HEK293 (cell line): Measurements from ENCODE around the gene LARGE1.

ENCODE experiments used
- CTCF ChIA-PET: fragments of 350-600 bp; formaldehyde crosslinking; extraction: SDS; loops from one replicate; lab custom pipeline; 2021; ENCODE audit warnings: antibody characterized with exemption; lab: Yijun Ruan, JAX
- POLR2A ChIA-PET: fragments of 300-600 bp; formaldehyde crosslinking; extraction: SDS; loops from one replicate; lab custom pipeline; 2020; ENCODE audit warnings: antibody characterized with exemption, inconsistent platforms; lab: Yijun Ruan, JAX
- H3K27ac ChIP-seq: fragments of 200-500 bp; sonication (Bioruptor generic); 2 replicates; pipeline ENCODE4 v1.5.1; 2014; ENCODE audit warnings: low read depth, low read length, control low read depth, inconsistent platforms; ENCODE audit errors: extremely low read depth
- H3K36me3 ChIP-seq, 2 experiments: fragments of 200-500 bp in 1 of 2; sonication (Bioruptor generic) in 1 of 2; 1 replicate in 1 of 2; 2 replicates in 1 of 2; pipeline ENCODE4 v1.5.1; 2014 to 2017; ENCODE audit warnings: inconsistent platforms in 2 of 2, low read length in 2 of 2; ENCODE audit not compliant: control insufficient read depth in 2 of 2, insufficient read depth in 1 of 2
- H3K4me1 ChIP-seq: fragments of 200-500 bp; sonication (Bioruptor generic); 2 replicates; pipeline ENCODE4 v1.5.1; 2014; ENCODE audit warnings: mild to moderate bottlenecking, low read length, inconsistent platforms; ENCODE audit not compliant: control insufficient read depth, insufficient read depth
- H3K4me3 ChIP-seq: 2 replicates; pipeline ENCODE4 v1.5.1; 2011; ENCODE audit warnings: low read depth, mild to moderate bottlenecking, control low read depth, low read length, moderate library complexity
- H3K9me3 ChIP-seq: fragments of 200-500 bp; sonication (Bioruptor generic); 2 replicates; pipeline ENCODE4 v1.5.1; 2014; ENCODE audit warnings: low read depth, low read length, inconsistent platforms; ENCODE audit not compliant: control insufficient read depth, insufficient read depth
- EGR2 ChIP-seq: fragments of 450-650 bp; formaldehyde crosslinking; IDR thresholded peaks from 2 replicates; pipeline ENCODE4 v1.5.1; 2016; ENCODE audit warnings: low read depth, missing biosample characterization, missing genetic modification characterization
- GLI2 ChIP-seq: fragments of 450-650 bp; formaldehyde crosslinking; IDR thresholded peaks from 2 replicates; pipeline ENCODE4; 2017; ENCODE audit warnings: missing biosample characterization, missing genetic modification characterization, low read depth, borderline replicate concordance
- HOXA7 ChIP-seq: sonication (generic); formaldehyde crosslinking; IDR thresholded peaks from 2 replicates; pipeline ENCODE4 v1.8.1; 2022; ENCODE audit warnings: missing genetic modification reagents, borderline replicate concordance
- KLF1 ChIP-seq: fragments of 450-650 bp; formaldehyde crosslinking; IDR thresholded peaks from 2 replicates; pipeline ENCODE4 v1.5.1; 2016; ENCODE audit warnings: missing biosample characterization, missing genetic modification characterization
- ZNF157 ChIP-seq: fragments of 450-650 bp; formaldehyde crosslinking; IDR thresholded peaks from 2 replicates; pipeline ENCODE4 v1.5.1; 2016; ENCODE audit warnings: missing biosample characterization, missing genetic modification characterization
- ZNF16 ChIP-seq: fragments of 450-650 bp; formaldehyde crosslinking; IDR thresholded peaks from 2 replicates; pipeline ENCODE4 v1.5.1; 2016; ENCODE audit warnings: low read depth, missing biosample characterization, missing genetic modification characterization
- ZNF174 ChIP-seq: fragments of 450-650 bp; formaldehyde crosslinking; IDR thresholded peaks from 2 replicates; pipeline ENCODE4 v1.5.0; 2017; ENCODE audit warnings: missing biosample characterization, mild to moderate bottlenecking, missing genetic modification characterization
- ZNF211 ChIP-seq: fragments of 450-650 bp; formaldehyde crosslinking; IDR thresholded peaks from 2 replicates; pipeline ENCODE4 v1.5.1; 2016; ENCODE audit warnings: low read depth, missing biosample characterization, missing genetic modification characterization
- ZNF274 ChIP-seq, 2 experiments: fragments of 200-500 bp in 1 of 2; fragments of 450-650 bp in 1 of 2; sonication (Bioruptor generic) in 1 of 2; formaldehyde crosslinking in 1 of 2; IDR thresholded peaks; 2 replicates each; pipeline versions ENCODE4 v1.5.1 to v1.6.1; 2014 to 2016; ENCODE audit warnings: borderline replicate concordance in 1 of 2, inconsistent platforms in 1 of 2, low read length in 1 of 2, missing biosample characterization in 1 of 2, missing genetic modification characterization in 1 of 2
- ZNF677 ChIP-seq: fragments of 450-650 bp; IDR thresholded peaks from 2 replicates; pipeline ENCODE4 v1.5.0; 2018; ENCODE audit warnings: missing biosample characterization, mild to moderate bottlenecking, missing genetic modification characterization, moderate library complexity
- ZNF76 ChIP-seq: fragments of 450-650 bp; formaldehyde crosslinking; IDR thresholded peaks from 2 replicates; pipeline ENCODE4; 2016; ENCODE audit warnings: low read depth, missing biosample characterization, missing genetic modification characterization, borderline replicate concordance
- ZNF777 ChIP-seq: fragments of 450-650 bp; formaldehyde crosslinking; IDR thresholded peaks from 2 replicates; pipeline ENCODE4 v1.5.1; 2017; ENCODE audit warnings: missing biosample characterization, missing genetic modification characterization, borderline replicate concordance
- ZNF791 ChIP-seq: fragments of 450-650 bp; formaldehyde crosslinking; IDR thresholded peaks from 2 replicates; pipeline ENCODE4 v1.5.1; 2016; ENCODE audit warnings: missing biosample characterization, missing genetic modification characterization
- ZNF830 ChIP-seq: fragments of 450-650 bp; IDR thresholded peaks from 2 replicates; pipeline ENCODE4 v1.5.0; 2018; ENCODE audit warnings: missing biosample characterization, missing genetic modification characterization, low read depth, mild to moderate bottlenecking, moderate library complexity
- TF ChIP-seq, protein P1 (sequence below): fragments of 450-650 bp; formaldehyde crosslinking; IDR thresholded peaks from 2 replicates; pipeline ENCODE4 v1.5.1; 2016; ENCODE audit warnings: missing biosample characterization, missing genetic modification characterization, borderline replicate concordance
- TF ChIP-seq, protein P2 (sequence below): fragments of 450-650 bp; formaldehyde crosslinking; IDR thresholded peaks from 2 replicates; pipeline ENCODE4 v1.5.1; 2017; ENCODE audit warnings: missing biosample characterization, missing genetic modification characterization
- TF ChIP-seq, protein P3 (sequence below): fragments of 450-650 bp; formaldehyde crosslinking; IDR thresholded peaks from 2 replicates; pipeline ENCODE4 v1.5.1; 2016; ENCODE audit warnings: missing biosample characterization, missing genetic modification characterization, low read depth
- TF ChIP-seq, protein P4 (sequence below): fragments of 450-650 bp; formaldehyde crosslinking; IDR thresholded peaks from 2 replicates; pipeline ENCODE4 v1.5.1; 2016; ENCODE audit warnings: missing biosample characterization, missing genetic modification characterization, borderline replicate concordance

Gene LARGE1

DNA sequence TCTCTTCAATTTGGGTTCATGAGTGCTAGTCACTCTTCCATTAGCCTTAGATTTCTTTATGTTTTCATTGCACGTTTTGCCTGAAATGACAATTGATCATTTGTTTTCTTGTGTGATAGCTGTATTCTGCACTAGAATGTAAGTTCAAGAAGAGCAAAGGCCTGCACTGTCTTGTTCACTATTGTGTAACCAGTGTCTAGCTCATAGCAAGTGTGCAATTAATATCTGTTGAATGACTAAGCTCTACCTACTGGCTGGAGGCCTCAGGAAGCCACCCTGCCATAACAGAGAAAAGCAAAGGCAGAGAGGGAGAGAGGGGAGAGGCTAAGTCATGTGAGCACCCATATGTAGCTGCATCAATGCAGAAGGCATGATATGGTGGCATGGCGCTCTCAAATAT lies 569.3 kb downstream of the LARGE1 start:
- TF ChIP-seq, protein P1, sequence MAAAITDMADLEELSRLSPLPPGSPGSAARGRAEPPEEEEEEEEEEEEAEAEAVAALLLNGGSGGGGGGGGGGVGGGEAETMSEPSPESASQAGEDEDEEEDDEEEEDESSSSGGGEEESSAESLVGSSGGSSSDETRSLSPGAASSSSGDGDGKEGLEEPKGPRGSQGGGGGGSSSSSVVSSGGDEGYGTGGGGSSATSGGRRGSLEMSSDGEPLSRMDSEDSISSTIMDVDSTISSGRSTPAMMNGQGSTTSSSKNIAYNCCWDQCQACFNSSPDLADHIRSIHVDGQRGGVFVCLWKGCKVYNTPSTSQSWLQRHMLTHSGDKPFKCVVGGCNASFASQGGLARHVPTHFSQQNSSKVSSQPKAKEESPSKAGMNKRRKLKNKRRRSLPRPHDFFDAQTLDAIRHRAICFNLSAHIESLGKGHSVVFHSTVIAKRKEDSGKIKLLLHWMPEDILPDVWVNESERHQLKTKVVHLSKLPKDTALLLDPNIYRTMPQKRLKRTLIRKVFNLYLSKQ (tag by site-specific recombination) = no peak
- no peak for TF ChIP-seq ZNF157 (tag by site-specific recombination)
- no peak for TF ChIP-seq ZNF791 (tag by site-specific recombination)
- no peak for TF ChIP-seq ZNF211 (tag by site-specific recombination)
- TF ChIP-seq, protein P2, sequence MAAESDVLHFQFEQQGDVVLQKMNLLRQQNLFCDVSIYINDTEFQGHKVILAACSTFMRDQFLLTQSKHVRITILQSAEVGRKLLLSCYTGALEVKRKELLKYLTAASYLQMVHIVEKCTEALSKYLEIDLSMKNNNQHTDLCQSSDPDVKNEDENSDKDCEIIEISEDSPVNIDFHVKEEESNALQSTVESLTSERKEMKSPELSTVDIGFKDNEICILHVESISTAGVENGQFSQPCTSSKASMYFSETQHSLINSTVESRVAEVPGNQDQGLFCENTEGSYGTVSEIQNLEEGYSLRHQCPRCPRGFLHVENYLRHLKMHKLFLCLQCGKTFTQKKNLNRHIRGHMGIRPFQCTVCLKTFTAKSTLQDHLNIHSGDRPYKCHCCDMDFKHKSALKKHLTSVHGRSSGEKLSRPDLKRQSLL (tag by site-specific recombination) = no peak
- TF ChIP-seq ZNF76 (tag by site-specific recombination) = no peak
- TF ChIP-seq ZNF777 = no peak
- no peak for TF ChIP-seq ZNF830 (tag by site-specific recombination)
- no peak for TF ChIP-seq ZNF274 (IDR thresholded peaks at IDR 0.05; ENCODE audit: low read length)
- TF ChIP-seq ZNF274 (tag by site-specific recombination; IDR thresholded peaks at IDR 0.05; ENCODE audit: borderline replicate concordance) = no peak
- H3K4me1 ChIP-seq = no peaks in the 10 kb centered on the region
- H3K36me3 ChIP-seq = no peaks in the 10 kb centered on the region
- no peak overlapping the region for H3K27ac ChIP-seq
- ChIA-PET CTCF (no interaction called here), POLR2A (no interaction called here)
- H3K9me3 ChIP-seq = no peaks in the 10 kb centered on the region
- H3K4me3 ChIP-seq = no peak overlapping the region

DNA sequence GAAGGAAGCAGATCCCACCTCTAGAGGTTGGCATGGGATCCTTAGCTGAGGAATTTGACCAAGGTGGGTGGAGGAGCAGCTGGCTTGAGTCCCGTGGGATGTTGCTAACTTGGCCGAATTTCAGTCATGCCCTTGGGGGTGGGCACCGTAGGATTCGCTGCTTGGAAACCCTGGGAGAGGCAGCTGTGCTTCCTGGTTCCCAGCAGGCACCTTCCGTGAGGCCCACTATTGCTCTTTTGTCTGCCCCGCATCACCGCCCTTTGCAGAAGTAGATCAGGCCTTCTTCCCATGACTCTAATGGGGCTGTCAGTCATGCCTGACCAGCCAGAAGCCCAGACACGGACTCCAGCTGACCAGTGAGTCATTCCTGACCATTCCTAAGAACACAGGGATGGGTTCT lies 569.8 kb downstream of the LARGE1 start:
- peak; percentile 80 for TF ChIP-seq EGR2 (tag by site-specific recombination)
- no peak for TF ChIP-seq ZNF157 (tag by site-specific recombination)
- Histone ChIP-seq H3K9me3 (no peaks in the 10 kb centered on the region), H3K4me1 (no peaks in the 10 kb centered on the region), H3K4me3 (no peak overlapping the region), H3K36me3 (no peaks in the 10 kb centered on the region), H3K27ac (no peak overlapping the region)
- ChIA-PET CTCF (interaction anchor here (0.6 kb wide), 1 partner anchor 91 kb away, joined by 3 read pairs; no protein-coding TSS in a partner anchor), POLR2A (no interaction called here)

DNA sequence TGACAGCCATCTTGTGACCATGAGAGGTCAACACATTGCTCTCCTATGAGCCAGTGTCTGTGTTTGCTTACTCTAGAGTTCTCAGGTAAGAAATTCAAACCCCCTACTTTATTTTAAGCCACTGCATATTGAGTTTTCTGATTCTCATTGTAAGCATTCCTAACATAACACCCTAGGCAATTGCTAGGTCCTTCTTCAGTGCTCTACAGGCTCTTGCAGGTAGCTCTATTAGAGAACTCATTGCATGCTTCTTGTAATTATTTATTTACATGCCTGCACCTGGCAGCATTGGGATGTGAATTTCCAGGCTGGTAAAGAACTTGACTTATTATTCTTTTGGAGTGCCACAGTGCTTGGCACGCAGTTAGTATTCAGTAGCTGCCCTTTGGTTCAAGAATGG lies 573.3 kb downstream of the LARGE1 start:
- no peaks in the 10 kb centered on the region for H3K4me1 ChIP-seq
- ChIA-PET POLR2A (no interaction called here), CTCF (no interaction called here)
- no peak for TF ChIP-seq KLF1 (tag by site-specific recombination)
- no peak for TF ChIP-seq ZNF174 (tag by site-specific recombination)
- TF ChIP-seq, protein P3, sequence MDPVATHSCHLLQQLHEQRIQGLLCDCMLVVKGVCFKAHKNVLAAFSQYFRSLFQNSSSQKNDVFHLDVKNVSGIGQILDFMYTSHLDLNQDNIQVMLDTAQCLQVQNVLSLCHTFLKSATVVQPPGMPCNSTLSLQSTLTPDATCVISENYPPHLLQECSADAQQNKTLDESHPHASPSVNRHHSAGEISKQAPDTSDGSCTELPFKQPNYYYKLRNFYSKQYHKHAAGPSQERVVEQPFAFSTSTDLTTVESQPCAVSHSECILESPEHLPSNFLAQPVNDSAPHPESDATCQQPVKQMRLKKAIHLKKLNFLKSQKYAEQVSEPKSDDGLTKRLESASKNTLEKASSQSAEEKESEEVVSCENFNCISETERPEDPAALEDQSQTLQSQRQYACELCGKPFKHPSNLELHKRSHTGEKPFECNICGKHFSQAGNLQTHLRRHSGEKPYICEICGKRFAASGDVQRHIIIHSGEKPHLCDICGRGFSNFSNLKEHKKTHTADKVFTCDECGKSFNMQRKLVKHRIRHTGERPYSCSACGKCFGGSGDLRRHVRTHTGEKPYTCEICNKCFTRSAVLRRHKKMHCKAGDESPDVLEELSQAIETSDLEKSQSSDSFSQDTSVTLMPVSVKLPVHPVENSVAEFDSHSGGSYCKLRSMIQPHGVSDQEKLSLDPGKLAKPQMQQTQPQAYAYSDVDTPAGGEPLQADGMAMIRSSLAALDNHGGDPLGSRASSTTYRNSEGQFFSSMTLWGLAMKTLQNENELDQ = no peak
- no peak for TF ChIP-seq HOXA7 (CRISPR knock-in tag)
- TF ChIP-seq GLI2 (tag by site-specific recombination) = no peak
- no peak for TF ChIP-seq ZNF16 (tag by site-specific recombination)
- TF ChIP-seq ZNF677 (tag by site-specific recombination) = no peak
- no peak for TF ChIP-seq ZNF777
- TF ChIP-seq, protein P4, sequence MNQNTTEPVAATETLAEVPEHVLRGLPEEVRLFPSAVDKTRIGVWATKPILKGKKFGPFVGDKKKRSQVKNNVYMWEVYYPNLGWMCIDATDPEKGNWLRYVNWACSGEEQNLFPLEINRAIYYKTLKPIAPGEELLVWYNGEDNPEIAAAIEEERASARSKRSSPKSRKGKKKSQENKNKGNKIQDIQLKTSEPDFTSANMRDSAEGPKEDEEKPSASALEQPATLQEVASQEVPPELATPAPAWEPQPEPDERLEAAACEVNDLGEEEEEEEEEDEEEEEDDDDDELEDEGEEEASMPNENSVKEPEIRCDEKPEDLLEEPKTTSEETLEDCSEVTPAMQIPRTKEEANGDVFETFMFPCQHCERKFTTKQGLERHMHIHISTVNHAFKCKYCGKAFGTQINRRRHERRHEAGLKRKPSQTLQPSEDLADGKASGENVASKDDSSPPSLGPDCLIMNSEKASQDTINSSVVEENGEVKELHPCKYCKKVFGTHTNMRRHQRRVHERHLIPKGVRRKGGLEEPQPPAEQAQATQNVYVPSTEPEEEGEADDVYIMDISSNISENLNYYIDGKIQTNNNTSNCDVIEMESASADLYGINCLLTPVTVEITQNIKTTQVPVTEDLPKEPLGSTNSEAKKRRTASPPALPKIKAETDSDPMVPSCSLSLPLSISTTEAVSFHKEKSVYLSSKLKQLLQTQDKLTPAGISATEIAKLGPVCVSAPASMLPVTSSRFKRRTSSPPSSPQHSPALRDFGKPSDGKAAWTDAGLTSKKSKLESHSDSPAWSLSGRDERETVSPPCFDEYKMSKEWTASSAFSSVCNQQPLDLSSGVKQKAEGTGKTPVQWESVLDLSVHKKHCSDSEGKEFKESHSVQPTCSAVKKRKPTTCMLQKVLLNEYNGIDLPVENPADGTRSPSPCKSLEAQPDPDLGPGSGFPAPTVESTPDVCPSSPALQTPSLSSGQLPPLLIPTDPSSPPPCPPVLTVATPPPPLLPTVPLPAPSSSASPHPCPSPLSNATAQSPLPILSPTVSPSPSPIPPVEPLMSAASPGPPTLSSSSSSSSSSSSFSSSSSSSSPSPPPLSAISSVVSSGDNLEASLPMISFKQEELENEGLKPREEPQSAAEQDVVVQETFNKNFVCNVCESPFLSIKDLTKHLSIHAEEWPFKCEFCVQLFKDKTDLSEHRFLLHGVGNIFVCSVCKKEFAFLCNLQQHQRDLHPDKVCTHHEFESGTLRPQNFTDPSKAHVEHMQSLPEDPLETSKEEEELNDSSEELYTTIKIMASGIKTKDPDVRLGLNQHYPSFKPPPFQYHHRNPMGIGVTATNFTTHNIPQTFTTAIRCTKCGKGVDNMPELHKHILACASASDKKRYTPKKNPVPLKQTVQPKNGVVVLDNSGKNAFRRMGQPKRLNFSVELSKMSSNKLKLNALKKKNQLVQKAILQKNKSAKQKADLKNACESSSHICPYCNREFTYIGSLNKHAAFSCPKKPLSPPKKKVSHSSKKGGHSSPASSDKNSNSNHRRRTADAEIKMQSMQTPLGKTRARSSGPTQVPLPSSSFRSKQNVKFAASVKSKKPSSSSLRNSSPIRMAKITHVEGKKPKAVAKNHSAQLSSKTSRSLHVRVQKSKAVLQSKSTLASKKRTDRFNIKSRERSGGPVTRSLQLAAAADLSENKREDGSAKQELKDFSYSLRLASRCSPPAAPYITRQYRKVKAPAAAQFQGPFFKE = no peak

More for the DNA sequence above, 573.3 kb downstream of the LARGE1 start:
- Histone ChIP-seq H3K27ac (no peak overlapping the region), H3K4me3 (no peak overlapping the region), H3K36me3 (no peaks in the 10 kb centered on the region), H3K9me3 (no peaks in the 10 kb centered on the region)
